ENCODE measurements around the gene APOOL. TPM values are rescaled to one million over a fixed set of nuclear protein-coding genes. Genes with fewer than 3 reads are reported as not detected.

APOOL gene
- total RNA-seq, 4 donors from 2014 or later, result 15.0 to 29.7 (median 23.8) TPM

DNA sequence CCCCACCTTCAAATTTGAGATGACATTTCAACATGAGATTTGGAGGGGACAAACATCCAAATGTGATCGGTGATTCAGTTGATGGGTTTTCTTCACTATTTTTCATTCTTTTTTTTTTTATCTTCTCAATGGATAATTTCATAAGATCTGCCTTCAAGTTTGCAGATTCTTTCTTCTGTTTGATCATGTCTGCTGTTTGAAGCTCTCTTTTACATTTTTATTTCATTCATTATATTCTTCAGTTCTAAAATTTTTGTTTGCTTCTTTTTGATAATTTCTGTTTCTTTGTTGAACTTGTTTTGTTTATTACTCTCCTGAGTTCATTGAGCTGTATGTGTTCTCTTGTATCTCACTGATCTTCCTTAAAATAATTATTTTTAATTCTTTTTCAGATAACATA is 14.8 kb downstream of the APOOL start:
- intact Hi-C loops (cut with DNase I; ENCODE audit: low total_unique reads), result no loop called here
- TF ChIP-seq, protein P1, sequence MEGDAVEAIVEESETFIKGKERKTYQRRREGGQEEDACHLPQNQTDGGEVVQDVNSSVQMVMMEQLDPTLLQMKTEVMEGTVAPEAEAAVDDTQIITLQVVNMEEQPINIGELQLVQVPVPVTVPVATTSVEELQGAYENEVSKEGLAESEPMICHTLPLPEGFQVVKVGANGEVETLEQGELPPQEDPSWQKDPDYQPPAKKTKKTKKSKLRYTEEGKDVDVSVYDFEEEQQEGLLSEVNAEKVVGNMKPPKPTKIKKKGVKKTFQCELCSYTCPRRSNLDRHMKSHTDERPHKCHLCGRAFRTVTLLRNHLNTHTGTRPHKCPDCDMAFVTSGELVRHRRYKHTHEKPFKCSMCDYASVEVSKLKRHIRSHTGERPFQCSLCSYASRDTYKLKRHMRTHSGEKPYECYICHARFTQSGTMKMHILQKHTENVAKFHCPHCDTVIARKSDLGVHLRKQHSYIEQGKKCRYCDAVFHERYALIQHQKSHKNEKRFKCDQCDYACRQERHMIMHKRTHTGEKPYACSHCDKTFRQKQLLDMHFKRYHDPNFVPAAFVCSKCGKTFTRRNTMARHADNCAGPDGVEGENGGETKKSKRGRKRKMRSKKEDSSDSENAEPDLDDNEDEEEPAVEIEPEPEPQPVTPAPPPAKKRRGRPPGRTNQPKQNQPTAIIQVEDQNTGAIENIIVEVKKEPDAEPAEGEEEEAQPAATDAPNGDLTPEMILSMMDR (IDR thresholded peaks at IDR 0.05 in 4 of 5, conservative IDR thresholded peaks at IDR 0.05 in 1 of 5), result no peak
- no peak for TF ChIP-seq POLR2A (IDR thresholded peaks at IDR 0.05)
- ATAC-seq, result no peak
- in situ Hi-C loops (cut with MboI; ENCODE audit: low sequenced_read_pairs in 4 of 4), result no loop called here
- no peak for DNase-seq
- no peaks in the 10 kb centered on the region for H3K4me1 ChIP-seq
- H3K27me3 ChIP-seq, result no peaks in the 10 kb centered on the region
- no peaks in the 10 kb centered on the region for H3K36me3 ChIP-seq
- H3K9me3 ChIP-seq, result no peaks in the 10 kb centered on the region
- H3K4me3 ChIP-seq, result no peak overlapping the region
- H3K27ac ChIP-seq, result no peak overlapping the region

DNA sequence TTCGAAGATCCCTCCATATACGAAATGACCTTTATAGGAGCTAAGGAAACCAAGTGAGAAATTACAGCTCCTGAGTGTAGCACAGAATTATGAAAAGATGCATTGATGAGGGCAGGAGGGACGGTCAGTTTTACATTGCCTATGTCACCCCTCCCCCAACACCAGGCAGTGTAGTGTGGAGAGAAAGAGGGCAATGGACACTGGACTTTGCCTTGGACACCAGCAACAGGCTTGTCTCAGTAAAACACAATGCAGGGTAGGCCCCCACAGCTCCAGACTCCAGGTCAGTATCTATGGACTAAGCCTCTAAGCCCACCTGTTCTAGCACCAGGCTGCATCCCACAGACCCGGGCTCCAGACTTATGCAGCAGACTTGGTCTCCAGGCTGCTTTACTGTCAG is 16.5 kb downstream of the APOOL start:
- Histone ChIP-seq H3K36me3 (no peaks in the 10 kb centered on the region), H3K27me3 (no peaks in the 10 kb centered on the region), H3K4me3 (no peak overlapping the region), H3K4me1 (peaks cover 0 to 4% of the 10 kb centered on the region in 2 donors), H3K9me3 (no peaks in the 10 kb centered on the region), H3K27ac (no peak overlapping the region)
- DNase-seq, result no peak
- in situ Hi-C loops (cut with MboI; ENCODE audit: low sequenced_read_pairs in 4 of 4) (no loop called here), intact Hi-C loops (cut with DNase I; ENCODE audit: low total_unique reads) (no loop called here)
- no peak for ATAC-seq
- TF ChIP-seq, protein P1 (IDR thresholded peaks at IDR 0.05 in 4 of 5, conservative IDR thresholded peaks at IDR 0.05 in 1 of 5), result no peak
- no peak for TF ChIP-seq POLR2A (IDR thresholded peaks at IDR 0.05)

- Histone ChIP-seq H3K4me3 (no peak overlapping the region), H3K4me1 (peaks cover 7 to 10% of the 10 kb centered on the region in 2 donors), H3K9me3 (no peaks in the 10 kb centered on the region), H3K27me3 (no peaks in the 10 kb centered on the region), H3K36me3 (no peaks in the 10 kb centered on the region), H3K27ac (no peak overlapping the region)
- intact Hi-C loops (cut with DNase I; ENCODE audit: low total_unique reads), result no loop called here
- TF ChIP-seq, protein P1 (IDR thresholded peaks at IDR 0.05 in 4 of 5, conservative IDR thresholded peaks at IDR 0.05 in 1 of 5), result no peak
- no peak for TF ChIP-seq POLR2A (IDR thresholded peaks at IDR 0.05)
- ATAC-seq, result no peak
- no peak for DNase-seq
- in situ Hi-C loops (cut with MboI; ENCODE audit: low sequenced_read_pairs in 4 of 4), result no loop called here
These were observed 20.4 kb downstream of the APOOL start for GRCh38 chrX:85024044-85024443.

DNA sequence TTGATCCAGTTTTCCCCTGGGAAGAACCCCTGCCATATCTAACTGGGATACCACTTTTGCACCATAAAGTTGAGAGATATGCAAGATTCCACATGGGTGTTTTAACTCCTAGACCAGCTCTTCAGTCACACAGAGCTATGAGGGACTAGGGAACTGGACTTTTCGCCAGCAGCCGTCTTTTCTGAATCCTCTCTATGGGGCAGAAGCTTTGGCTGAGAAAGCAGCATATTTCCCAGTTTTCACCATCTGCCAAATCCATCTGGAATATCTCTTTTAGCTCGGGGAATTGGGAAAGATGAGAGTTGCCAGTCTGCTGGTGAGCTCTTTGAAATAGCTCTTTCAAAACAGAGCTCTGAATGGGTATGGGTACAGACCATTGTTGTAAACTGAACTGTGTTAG is 20.9 kb downstream of the APOOL start:
- in situ Hi-C loops (cut with MboI; ENCODE audit: low sequenced_read_pairs in 4 of 4), result no loop called here
- Histone ChIP-seq H3K27me3 (no peaks in the 10 kb centered on the region), H3K9me3 (no peaks in the 10 kb centered on the region), H3K4me1 (peaks cover 7 to 10% of the 10 kb centered on the region in 2 donors), H3K27ac (no peak overlapping the region), H3K4me3 (no peak overlapping the region), H3K36me3 (no peaks in the 10 kb centered on the region)
- DNase-seq (no peak), ATAC-seq (no peak)
- intact Hi-C loops (cut with DNase I; ENCODE audit: low total_unique reads), result no loop called here
- no peak for TF ChIP-seq POLR2A (IDR thresholded peaks at IDR 0.05)
- TF ChIP-seq, protein P1 (IDR thresholded peaks at IDR 0.05 in 4 of 5, conservative IDR thresholded peaks at IDR 0.05 in 1 of 5), result no peak

DNA sequence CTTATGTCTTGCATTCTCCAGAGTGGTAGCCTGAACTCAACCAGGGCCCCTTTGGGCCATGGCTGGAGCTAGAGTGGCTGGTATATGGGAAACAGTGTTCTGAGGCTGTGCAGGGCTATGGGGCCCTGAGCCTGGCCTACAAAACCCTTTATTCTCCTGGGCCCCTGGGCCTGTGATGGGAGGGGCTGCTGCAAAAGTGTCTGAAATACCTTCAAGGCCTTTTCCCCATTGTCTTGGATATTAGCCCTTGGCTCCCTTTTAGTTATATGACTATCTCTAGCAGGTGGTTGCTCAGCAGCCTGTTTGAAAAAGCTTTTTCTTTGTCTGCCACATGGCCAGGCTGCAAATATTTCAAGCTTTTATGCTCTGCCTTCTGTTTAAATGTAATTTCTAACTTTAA is 22.5 kb downstream of the APOOL start:
- in situ Hi-C loops (cut with MboI; ENCODE audit: low sequenced_read_pairs in 4 of 4), result no loop called here
- Histone ChIP-seq H3K27me3 (no peaks in the 10 kb centered on the region), H3K4me3 (no peak overlapping the region), H3K4me1 (peaks cover 7 to 10% of the 10 kb centered on the region in 2 donors), H3K9me3 (no peaks in the 10 kb centered on the region), H3K36me3 (no peaks in the 10 kb centered on the region), H3K27ac (no peak overlapping the region)
- no peak for TF ChIP-seq POLR2A (IDR thresholded peaks at IDR 0.05)
- TF ChIP-seq, protein P1 (IDR thresholded peaks at IDR 0.05 in 4 of 5, conservative IDR thresholded peaks at IDR 0.05 in 1 of 5), result no peak
- no peak for ATAC-seq
- intact Hi-C loops (cut with DNase I; ENCODE audit: low total_unique reads), result no loop called here
- no peak for DNase-seq

Data from gastrocnemius medialis (tissue), 4 donors.